Measurements from ENCODE around the gene HIPK1.

Gene HIPK1

GRCh38 chr1:113890816-113891215 lies 38.3 kb upstream of the HIPK1 start:
- no peak for TF ChIP-seq CTCF (IDR thresholded peaks at IDR 0.05; ENCODE audit: control extremely low read depth, extremely low read depth, low read depth, missing control alignments)
- CTCF ChIA-PET: interaction anchor here (0.7 to 1.3 kb wide), 2 partner anchors 22 to 30 kb away, joined by 3 read pairs; no protein-coding TSS in a partner anchor
- DNase-seq (ENCODE audit: extremely low spot score): no peak
- POLR2A ChIA-PET: no interaction called here

- CTCF ChIA-PET: interaction anchor here (0.7 to 1.3 kb wide), 5 partner anchors 8 to 32 kb away, joined by 3 to 4 read pairs (median 3); no protein-coding TSS in a partner anchor
These were observed 37.4 kb upstream of the HIPK1 start for GRCh38 chr1:113891631-113892220.

GRCh38 chr1:113893267-113893666 lies 35.9 kb upstream of the HIPK1 start:
- POLR2A ChIA-PET: interaction anchor here (0.6 to 1.2 kb wide), 5 partner anchors 11 to 607 kb away, joined by 3 to 7 read pairs (median 5); partner anchors contain the start of gene AP4B1
- CTCF ChIA-PET: interaction anchor here (0.8 to 2.7 kb wide), 6 partner anchors 9 to 58 kb away, joined by 3 to 8 read pairs (median 4); no protein-coding TSS in a partner anchor

More at GRCh38 chr1:113891631-113892220, 37.4 kb upstream of the HIPK1 start:
- no peak for TF ChIP-seq CTCF (IDR thresholded peaks at IDR 0.05; ENCODE audit: control extremely low read depth, extremely low read depth, low read depth, missing control alignments)
- POLR2A ChIA-PET: no interaction called here
- no peak for DNase-seq (ENCODE audit: extremely low spot score)

GRCh38 chr1:113895098-113895497 lies 34.0 kb upstream of the HIPK1 start:
- no peak for DNase-seq (ENCODE audit: extremely low spot score)
- CTCF ChIA-PET: interaction anchor here (1.1 to 2.7 kb wide), 3 partner anchors 9 to 16 kb away, joined by 3 to 8 read pairs (median 3); partner anchors contain the start of gene AP4B1
- POLR2A ChIA-PET: no interaction called here
- TF ChIP-seq CTCF (IDR thresholded peaks at IDR 0.05; ENCODE audit: control extremely low read depth, extremely low read depth, low read depth, missing control alignments): no peak

More at GRCh38 chr1:113893267-113893666, 35.9 kb upstream of the HIPK1 start:
- no peak for DNase-seq (ENCODE audit: extremely low spot score)
- TF ChIP-seq CTCF (IDR thresholded peaks at IDR 0.05; ENCODE audit: control extremely low read depth, extremely low read depth, low read depth, missing control alignments): no peak

- ChIA-PET CTCF (interaction anchor here (0.6 to 2.0 kb wide), 5 partner anchors 8 to 138 kb away, joined by 3 to 8 read pairs (median 3); partner anchors contain the start of genes AP4B1 and DCLRE1B), POLR2A (interaction anchor here (0.6 kb wide), 1 partner anchor 46 kb away, joined by 3 read pairs; no protein-coding TSS in a partner anchor)
- DNase-seq (ENCODE audit: extremely low spot score): no peak
- TF ChIP-seq CTCF (IDR thresholded peaks at IDR 0.05; ENCODE audit: control extremely low read depth, extremely low read depth, low read depth, missing control alignments): no peak
These were observed 33.2 kb upstream of the HIPK1 start for GRCh38 chr1:113895961-113896360.

GRCh38 chr1:113898241-113898814 lies 30.8 kb upstream of the HIPK1 start:
- POLR2A ChIA-PET: no interaction called here
- CTCF ChIA-PET: interaction anchor here (2.0 kb wide), 1 partner anchor 18 kb away, joined by 5 read pairs; no protein-coding TSS in a partner anchor
- no peak for TF ChIP-seq CTCF (IDR thresholded peaks at IDR 0.05; ENCODE audit: control extremely low read depth, extremely low read depth, low read depth, missing control alignments)
- no peak for DNase-seq (ENCODE audit: extremely low spot score)

All from GM10248 (cell line).